Astrocyte of the spinal cord (primary cell): ENCODE results near the gene LTF.
"Not testable (repeated sequence)": the region's sequence is repeated elsewhere in the genome, so short reads cannot be mapped to it uniquely, and the experiment has no call there.

Experiments
- DNase-seq: peaks from one replicate; pipeline ENCODE4 v3.0.0; 2011; ENCODE audit warnings: low read depth, low spot score
- H3K4me3 ChIP-seq: 2 replicates; pipeline ENCODE4 v1.5.1; 2011; ENCODE audit warnings: low read depth, mild to moderate bottlenecking, low read length, moderate library complexity
- CTCF ChIP-seq: IDR thresholded peaks from 2 replicates; pipeline ENCODE4 v1.5.1; 2012; ENCODE audit warnings: low read depth, mild to moderate bottlenecking, low read length, inconsistent platforms
- in situ Hi-C: cut with HindIII; loops from 2 replicates; pipeline ENCODE4 v1.10.0; 2017; ENCODE audit warnings: low sequenced_read_pairs

The LTF gene

GRCh38 chr3:46429671-46430070 lies 35.0 kb downstream of the LTF start:
- no peak overlapping the region for H3K4me3 ChIP-seq
- in situ Hi-C loops = no loop called here

GRCh38 chr3:46429250-46429649 lies 35.5 kb downstream of the LTF start:
- no peak for TF ChIP-seq CTCF
- in situ Hi-C loops = no loop called here
- no peak for DNase-seq
- no peak overlapping the region for H3K4me3 ChIP-seq

More at GRCh38 chr3:46429671-46430070, 35.0 kb downstream of the LTF start:
- TF ChIP-seq CTCF = no peak
- no peak for DNase-seq

DNA sequence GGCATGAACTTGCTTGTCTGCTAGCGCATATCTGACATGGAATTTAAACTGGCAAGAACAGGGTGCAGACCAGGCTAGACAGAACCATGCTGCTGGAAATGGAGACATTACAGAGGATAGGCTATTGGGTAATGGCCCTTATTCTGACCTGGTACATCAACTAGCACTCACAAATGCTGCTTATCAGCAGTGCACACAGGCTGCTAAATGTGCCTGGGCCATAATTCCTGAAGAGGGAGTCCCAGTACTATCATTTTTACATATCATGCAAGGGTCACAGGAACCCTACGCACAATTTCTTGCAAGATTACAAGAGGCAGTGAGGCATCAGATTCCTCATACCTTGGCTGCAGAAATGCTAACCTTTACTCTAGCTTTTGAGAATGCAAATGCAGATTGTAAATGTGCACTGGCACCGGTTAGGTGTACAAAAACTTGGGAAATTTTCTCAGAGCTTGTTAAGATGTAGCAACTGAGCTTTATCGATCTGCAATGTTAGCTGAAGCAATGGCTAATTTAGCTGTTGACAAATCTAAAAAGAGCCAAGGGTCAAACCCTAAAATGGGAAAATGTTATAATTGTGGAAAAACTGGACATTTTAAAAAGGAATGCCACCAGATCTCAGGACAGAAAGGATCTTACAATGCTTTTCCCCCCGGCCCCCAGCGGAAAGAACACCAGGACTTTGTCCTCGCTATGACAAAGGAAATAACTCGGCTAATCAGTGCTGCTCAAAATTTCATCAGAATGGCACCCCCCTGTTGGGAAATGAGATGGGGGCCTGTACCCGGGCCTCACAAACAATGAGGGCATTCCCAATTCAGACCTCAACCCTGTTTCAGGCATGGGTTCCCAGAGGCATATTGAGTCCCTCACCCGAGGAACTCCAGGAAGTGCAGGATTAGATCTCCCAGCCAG lies 36.5 kb downstream of the LTF start:
- in situ Hi-C loops = no loop called here
- DNase-seq = no peak
- H3K4me3 ChIP-seq = no peak overlapping the region
- no peak for TF ChIP-seq CTCF

DNA sequence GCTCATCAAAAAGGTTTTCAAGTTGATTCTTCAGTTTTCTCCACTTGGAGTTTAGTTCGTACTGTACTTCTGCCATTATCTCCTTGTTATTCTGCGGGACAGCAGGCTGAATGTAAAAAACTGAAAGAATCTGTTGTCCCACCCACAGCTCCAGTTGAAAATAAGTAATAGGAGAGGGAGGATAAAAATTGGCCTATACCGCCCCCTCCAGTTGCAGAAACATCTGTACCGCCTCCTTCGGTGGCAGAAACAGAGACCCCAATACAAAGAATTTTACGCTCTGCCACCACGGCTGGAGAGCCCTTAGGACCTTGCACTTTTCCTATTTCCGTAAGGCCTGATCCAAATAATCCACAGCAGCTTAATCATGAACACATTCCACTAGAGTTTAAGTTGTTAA lies 37.3 kb downstream of the LTF start:
- DNase-seq, in situ Hi-C loops, H3K4me3 ChIP-seq: not testable (repeated sequence)

- DNase-seq, in situ Hi-C loops, H3K4me3 ChIP-seq: not testable (repeated sequence)
Measured at GRCh38 chr3:46426476-46426875, 38.2 kb downstream of the LTF start.

GRCh38 chr3:46423588-46423987 lies 41.1 kb downstream of the LTF start:
- no peak overlapping the region for H3K4me3 ChIP-seq
- no peak for TF ChIP-seq CTCF
- no peak for DNase-seq
- in situ Hi-C loops = no loop called here

DNA sequence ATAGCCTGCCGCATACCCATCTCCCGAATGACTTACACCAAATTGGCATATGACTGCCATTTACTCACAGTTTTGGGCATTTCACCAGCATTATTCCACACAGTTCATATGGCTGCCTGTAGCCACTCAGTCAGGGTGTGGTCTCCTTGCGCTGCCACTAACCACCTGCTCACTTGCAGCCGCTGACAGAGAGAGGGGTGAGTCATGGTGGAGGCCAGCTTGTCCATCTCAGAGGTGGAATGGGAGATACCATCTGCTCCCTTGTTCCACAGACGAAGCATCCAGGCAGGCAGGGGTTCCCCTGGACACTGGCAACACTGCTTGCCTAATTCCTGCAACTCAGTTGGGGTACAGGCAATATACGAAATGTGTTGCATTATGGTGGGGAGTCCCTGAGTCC lies 42.1 kb downstream of the LTF start:
- no peak overlapping the region for H3K4me3 ChIP-seq
- no peak for DNase-seq
- in situ Hi-C loops = no loop called here
- TF ChIP-seq CTCF = no peak
